ENCODE results near the gene CDH2.

CDH2 gene

GRCh38 chr18:28088477-28088876 is 88.5 kb downstream of the CDH2 start:
- DNase-seq (ENCODE audit: low read depth in 2 of 2) = no peak

- DNase-seq (ENCODE audit: low read depth in 2 of 2) = no peak
Measured at GRCh38 chr18:28086670-28087552, 90.0 kb downstream of the CDH2 start.

GRCh38 chr18:28081516-28081915 is 95.4 kb downstream of the CDH2 start:
- no peak for DNase-seq (ENCODE audit: low read depth in 2 of 2)

- DNase-seq (ENCODE audit: low read depth in 2 of 2) = no peak
Measured at GRCh38 chr18:28080876-28081300, 96.0 kb downstream of the CDH2 start.

GRCh38 chr18:28079883-28080282 is 97.0 kb downstream of the CDH2 start:
- no peak for DNase-seq (ENCODE audit: low read depth in 2 of 2)

- DNase-seq (ENCODE audit: low read depth in 2 of 2) = no peak
Measured at GRCh38 chr18:28078849-28079248, 98.1 kb downstream of the CDH2 start.

GRCh38 chr18:28078298-28078697 is 98.6 kb downstream of the CDH2 start:
- DNase-seq (ENCODE audit: low read depth in 2 of 2) = no peak

GRCh38 chr18:28075501-28075900 is 101.4 kb downstream of the CDH2 start:
- no peak for DNase-seq (ENCODE audit: low read depth in 2 of 2)

- DNase-seq (ENCODE audit: low read depth in 2 of 2) = no peak
Measured at GRCh38 chr18:28074076-28074475, 102.9 kb downstream of the CDH2 start.

- DNase-seq (ENCODE audit: low read depth in 2 of 2) = no peak
Measured at GRCh38 chr18:28073658-28074057, 103.3 kb downstream of the CDH2 start.

GRCh38 chr18:28071199-28071598 is 105.7 kb downstream of the CDH2 start:
- DNase-seq (ENCODE audit: low read depth in 2 of 2) = no peak

GRCh38 chr18:28068207-28068606 is 108.7 kb downstream of the CDH2 start:
- no peak for DNase-seq (ENCODE audit: low read depth in 2 of 2)

GRCh38 chr18:28067346-28067745 is 109.6 kb downstream of the CDH2 start:
- DNase-seq (ENCODE audit: low read depth in 2 of 2) = no peak

GRCh38 chr18:28065793-28066186 is 111.1 kb downstream of the CDH2 start:
- no peak for DNase-seq (ENCODE audit: low read depth in 2 of 2)

GRCh38 chr18:28065031-28065792 is 111.7 kb downstream of the CDH2 start:
- DNase-seq (ENCODE audit: low read depth in 2 of 2) = no peak

- DNase-seq (ENCODE audit: low read depth in 2 of 2) = no peak
Measured at GRCh38 chr18:28063926-28064325, 113.0 kb downstream of the CDH2 start.

GRCh38 chr18:28063271-28063761 is 113.6 kb downstream of the CDH2 start:
- no peak for DNase-seq (ENCODE audit: low read depth in 2 of 2)

- no peak for DNase-seq (ENCODE audit: low read depth in 2 of 2)
Measured at GRCh38 chr18:28062443-28062842, 114.5 kb downstream of the CDH2 start.

- DNase-seq (ENCODE audit: low read depth in 2 of 2) = no peak
Measured at GRCh38 chr18:28059861-28060260, 117.1 kb downstream of the CDH2 start.

GRCh38 chr18:28050545-28050944 is 126.4 kb downstream of the CDH2 start:
- no peak for DNase-seq (ENCODE audit: low read depth in 2 of 2)

- no peak for DNase-seq (ENCODE audit: low read depth in 2 of 2)
Measured at GRCh38 chr18:28048612-28049011, 128.3 kb downstream of the CDH2 start.

- DNase-seq (ENCODE audit: low read depth in 2 of 2) = no peak
Measured at GRCh38 chr18:28045880-28046279, 131.1 kb downstream of the CDH2 start.

All from stimulated activated CD4-positive, alpha-beta T cell treated with anti-CD3 and anti-CD28 coated beads, Interleukin-1b, Interleukin-23, amount 100 ng/mL, for 1 hour (primary cell).